HepG2 (cell line): ENCODE measurements around the gene TMEM97. TPM values are rescaled to one million over a fixed set of nuclear protein-coding genes. Genes with fewer than 3 reads are reported as not detected.
A peak's percentile ranks its signal among the peaks of the same experiment; 100 is the strongest.
"Not testable (repeated sequence)": the region's sequence is repeated elsewhere in the genome, so short reads cannot be mapped to it uniquely, and the experiment has no call there.

Experiments
- ATAC-seq: fragments of 200-7000 bp; cut with Tn5 transposase; 3 replicates; pipeline ENCODE4 v1.9.1; 2020; ENCODE audit warnings: mild to moderate bottlenecking, moderate library complexity
- BruUV-seq: library from RNA; stranded (reverse); fragments of 400-500 nt; replicated peaks from 2 replicates; lab custom pipeline; 2021; lab: Mats Ljungman, UMichigan
- CTCF ChIA-PET: fragments of 300-600 bp; formaldehyde crosslinking; extraction: SDS; loops from one replicate; lab custom pipeline; 2021; ENCODE audit warnings: low total read pairs, inconsistent platforms, low intra/inter-chr PET ratio; lab: Yijun Ruan, JAX
- POLR2A ChIA-PET: fragments of 350-600 bp; sonication (Branson Sonifier 250); formaldehyde crosslinking; loops from one replicate; lab custom pipeline; 2020; ENCODE audit warnings: antibody characterized with exemption, inconsistent platforms; lab: Yijun Ruan, JAX
- DNase-seq: peaks from one replicate; pipeline ENCODE4 v3.0.0-alpha.2; 2015; ENCODE audit warnings: low spot score
- FAIRE-seq: peaks from 3 replicates; lab custom pipeline; 2011; peaks lifted over from hg19 to GRCh38; lab: Jason Lieb, UNC
- H2AFZ ChIP-seq: one replicate; pipeline ENCODE4 v1.6.1; 2011; ENCODE audit warnings: low read length, inconsistent platforms
- H3K27ac ChIP-seq: fragments of 300-600 bp; 3 replicates; pipeline ENCODE4 v1.8.0; 2011; ENCODE audit warnings: mixed run types, mild to moderate bottlenecking, mixed read lengths, low read length, inconsistent platforms; ENCODE audit not compliant: insufficient read depth; ENCODE audit errors: extremely low read length
- H3K27me3 ChIP-seq, 2 experiments: fragments of 200-600 bp in 1 of 2; 2 replicates in 1 of 2; 3 replicates in 1 of 2; pipeline versions ENCODE4 v1.6.0 to v1.8.0; 2011; ENCODE audit warnings: low read length in 2 of 2, mild to moderate bottlenecking in 2 of 2, moderate library complexity in 2 of 2, inconsistent platforms in 1 of 2; ENCODE audit not compliant: insufficient read depth in 2 of 2, control insufficient read depth in 1 of 2
- H3K36me3 ChIP-seq, 2 experiments: fragments of 200-600 bp in 1 of 2; replicated peaks in 1 of 2; 2 replicates in 1 of 2; 3 replicates in 1 of 2; pipeline versions ENCODE4 v1.5.1 to v1.8.0; 2011; ENCODE audit warnings: low read length in 2 of 2, inconsistent platforms in 1 of 2; ENCODE audit not compliant: insufficient read depth in 2 of 2, control insufficient read depth in 1 of 2
- H3K4me1 ChIP-seq: 2 replicates; pipeline ENCODE4 v1.5.1; 2012; ENCODE audit warnings: low read length, inconsistent platforms; ENCODE audit not compliant: insufficient read depth
- H3K4me2 ChIP-seq: 2 replicates; pipeline ENCODE4 v1.6.0; 2011; ENCODE audit warnings: low read depth, low read length, inconsistent platforms
- H3K4me3 ChIP-seq, 3 experiments: fragments of 200-600 bp in 1 of 3; sonication (generic), shearing (Covaris generic) in 1 of 3; replicated peaks in 1 of 3; 2 replicates each; pipeline ENCODE4 v1.5.1; 2011 to 2016; ENCODE audit warnings: low read length in 3 of 3, inconsistent platforms in 2 of 3, low read depth in 2 of 3, mild to moderate bottlenecking in 2 of 3, control low read depth in 1 of 3, mixed read lengths in 1 of 3; ENCODE audit not compliant: insufficient read depth in 1 of 3
- H3K79me2 ChIP-seq: one replicate; pipeline ENCODE4 v1.6.1; 2011; ENCODE audit warnings: low read length, inconsistent platforms; ENCODE audit not compliant: insufficient read depth
- H3K9ac ChIP-seq: 2 replicates; pipeline ENCODE4 v1.6.0; 2011; ENCODE audit warnings: mild to moderate bottlenecking, low read depth, low read length, inconsistent platforms; ENCODE audit not compliant: insufficient read depth
- H3K9me3 ChIP-seq: 2 replicates; pipeline ENCODE4 v1.5.1; 2012; ENCODE audit warnings: mild to moderate bottlenecking, low read length
- H4K20me1 ChIP-seq: 2 replicates; pipeline ENCODE4 v1.6.0; 2011; ENCODE audit warnings: inconsistent platforms, mild to moderate bottlenecking, low read length, moderate library complexity; ENCODE audit not compliant: insufficient read depth
- MTF1 ChIP-seq: sonication (generic); formaldehyde crosslinking; IDR thresholded peaks from 2 replicates; pipeline ENCODE4 v1.5.0; 2020; ENCODE audit warnings: missing genetic modification reagents
- WGBS: methylation state at CpG from one replicate; pipeline ENCODE4 v1.1.6; 2017; ENCODE audit warnings: low lambda C conversion rate; 5-methylcytosine and 5-hydroxymethylcytosine counted together
- in situ Hi-C: cut with HindIII; loops from 2 replicates; pipeline ENCODE4 v1.10.0; 2017; ENCODE audit warnings: low pct_unique_long_range_greater_than_20kb; ENCODE audit not compliant: extremely low pct_ligation_motif_present
- intact Hi-C: fragments of 100-400 bp; cut with micrococcal nuclease; formaldehyde crosslinking; loops from one replicate; pipeline ENCODE4 v1.10.0; 2022; ENCODE audit not compliant: unreplicated experiment
- polyA plus RNA-seq, 8 experiments: library from polyadenylated mRNA; depleted of rRNA in 3 of 8; stranded (reverse) in 7 of 8; unstranded in 1 of 8; fragments of >200 nt; fragmentation: Illumina TruSeq in 4 of 8; extraction: Trizol in 4 of 8; gene quantifications; 2 replicates each; pipeline versions ENCODE4 v1.2.1 to v1.2.3, GENCODE V29; 2011 to 2016; ENCODE audit warnings: low read depth in 4 of 8, missing spikeins in 1 of 8, mixed read lengths in 1 of 8; ENCODE audit not compliant: insufficient read depth in 1 of 8
- total RNA-seq, 5 experiments: library from RNA; depleted of rRNA; stranded (reverse); fragments of >200 nt; fragmentation: Illumina TruSeq; extraction: Trizol; gene quantifications; 2 replicates each; pipeline ENCODE4 v1.2.3, GENCODE V29; 2016; ENCODE audit warnings: low read depth in 1 of 5
- TF ChIP-seq, protein P1 (sequence below): IDR thresholded peaks from 2 replicates; pipeline ENCODE4 v1.6.1; 2016; ENCODE audit warnings: missing genetic modification reagents, missing compliant biosample characterization
- TF ChIP-seq, protein P2 (sequence below): sonication (generic); formaldehyde crosslinking; IDR thresholded peaks from 2 replicates; pipeline ENCODE4 v1.5.0; 2020; ENCODE audit warnings: mild to moderate bottlenecking, missing genetic modification reagents, moderate library complexity

Gene TMEM97
- total and polyA plus RNA-seq, 2 of the 13 experiments (the other 11 are each of a cell fraction or from before 2014, with no cell fraction given), result 69.6 to 137 TPM

DNA sequence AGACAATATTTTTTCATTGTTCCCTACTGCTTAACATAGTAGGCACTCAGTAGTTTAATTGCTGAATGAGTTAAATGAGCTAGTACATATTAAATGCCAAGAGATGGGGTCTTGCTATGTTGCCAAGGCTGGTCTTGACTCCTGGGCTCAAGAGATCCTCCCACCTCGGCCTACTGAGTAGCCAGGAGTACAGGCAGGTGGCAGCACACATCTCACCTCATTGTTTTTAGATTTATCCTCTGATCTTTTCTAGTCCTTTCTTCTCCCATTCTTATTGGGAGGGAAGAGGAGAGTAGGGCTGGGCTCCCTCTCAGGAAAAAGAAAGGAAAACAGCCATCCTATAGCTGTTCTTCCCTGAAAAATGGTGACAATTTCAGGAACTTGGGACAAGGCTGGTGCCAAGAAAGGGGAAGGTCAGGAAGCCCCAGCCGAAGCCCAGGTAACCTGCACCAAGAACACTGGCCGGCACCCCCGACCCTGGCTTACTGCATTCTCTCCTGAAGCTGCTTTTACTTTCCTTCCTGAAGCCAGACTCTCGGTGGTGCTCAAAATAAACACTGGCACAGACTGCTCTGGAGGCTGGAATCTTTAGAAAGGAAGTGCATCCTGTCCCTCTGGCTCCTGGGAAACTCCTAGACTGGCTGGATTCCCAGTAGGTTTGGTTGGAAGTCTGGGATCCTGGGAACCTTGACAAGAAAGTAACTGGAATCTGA is 19.2 kb downstream of the TMEM97 start:
- no peaks in the 10 kb centered on the region; a peak in 1 of 5 replicates for H3K27me3 ChIP-seq
- no peak for DNase-seq
- in situ Hi-C loops, result no loop called here
- H3K79me2 ChIP-seq, result peaks cover 44% of the 10 kb centered on the region
- TF ChIP-seq, protein P1, sequence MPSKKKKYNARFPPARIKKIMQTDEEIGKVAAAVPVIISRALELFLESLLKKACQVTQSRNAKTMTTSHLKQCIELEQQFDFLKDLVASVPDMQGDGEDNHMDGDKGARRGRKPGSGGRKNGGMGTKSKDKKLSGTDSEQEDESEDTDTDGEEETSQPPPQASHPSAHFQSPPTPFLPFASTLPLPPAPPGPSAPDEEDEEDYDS (CRISPR knock-in tag), result no peak
- TF ChIP-seq MTF1 (CRISPR knock-in tag), result no peak
- TF ChIP-seq, protein P2, sequence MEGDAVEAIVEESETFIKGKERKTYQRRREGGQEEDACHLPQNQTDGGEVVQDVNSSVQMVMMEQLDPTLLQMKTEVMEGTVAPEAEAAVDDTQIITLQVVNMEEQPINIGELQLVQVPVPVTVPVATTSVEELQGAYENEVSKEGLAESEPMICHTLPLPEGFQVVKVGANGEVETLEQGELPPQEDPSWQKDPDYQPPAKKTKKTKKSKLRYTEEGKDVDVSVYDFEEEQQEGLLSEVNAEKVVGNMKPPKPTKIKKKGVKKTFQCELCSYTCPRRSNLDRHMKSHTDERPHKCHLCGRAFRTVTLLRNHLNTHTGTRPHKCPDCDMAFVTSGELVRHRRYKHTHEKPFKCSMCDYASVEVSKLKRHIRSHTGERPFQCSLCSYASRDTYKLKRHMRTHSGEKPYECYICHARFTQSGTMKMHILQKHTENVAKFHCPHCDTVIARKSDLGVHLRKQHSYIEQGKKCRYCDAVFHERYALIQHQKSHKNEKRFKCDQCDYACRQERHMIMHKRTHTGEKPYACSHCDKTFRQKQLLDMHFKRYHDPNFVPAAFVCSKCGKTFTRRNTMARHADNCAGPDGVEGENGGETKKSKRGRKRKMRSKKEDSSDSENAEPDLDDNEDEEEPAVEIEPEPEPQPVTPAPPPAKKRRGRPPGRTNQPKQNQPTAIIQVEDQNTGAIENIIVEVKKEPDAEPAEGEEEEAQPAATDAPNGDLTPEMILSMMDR (CRISPR knock-in tag), result peak; percentile 16; the same call in 1 of the 2 replicates
- TF ChIP-seq, all 625 proteins: peak for 1
- Histone ChIP-seq H2AFZ (no peak overlapping the region), H3K9me3 (no peaks in the 10 kb centered on the region), H4K20me1 (no peaks in the 10 kb centered on the region; the same call in 1 of the 2 replicates), H3K36me3 (peaks cover 17 to 27% of the 10 kb centered on the region in 2 experiments; a peak in 4 of 5 replicates), H3K4me2 (no peak overlapping the region), H3K4me1 (peaks cover 31% of the 10 kb centered on the region), H3K4me3 (no peak overlapping the region), H3K27ac (no peak overlapping the region), H3K9ac (no peak overlapping the region)
- ChIA-PET POLR2A (interaction anchor here (0.9 kb wide), 1 partner anchor 19 kb away, joined by 3 read pairs; the partner anchor contains the start of gene POLDIP2), CTCF (no interaction called here)
- FAIRE-seq (no peak), ATAC-seq (no peak)
- WGBS, result 76% methylated on average over 5 of the region's 5 CpGs
- BruUV-seq, result no TSS peak
- intact Hi-C loops, result no loop called here

DNA sequence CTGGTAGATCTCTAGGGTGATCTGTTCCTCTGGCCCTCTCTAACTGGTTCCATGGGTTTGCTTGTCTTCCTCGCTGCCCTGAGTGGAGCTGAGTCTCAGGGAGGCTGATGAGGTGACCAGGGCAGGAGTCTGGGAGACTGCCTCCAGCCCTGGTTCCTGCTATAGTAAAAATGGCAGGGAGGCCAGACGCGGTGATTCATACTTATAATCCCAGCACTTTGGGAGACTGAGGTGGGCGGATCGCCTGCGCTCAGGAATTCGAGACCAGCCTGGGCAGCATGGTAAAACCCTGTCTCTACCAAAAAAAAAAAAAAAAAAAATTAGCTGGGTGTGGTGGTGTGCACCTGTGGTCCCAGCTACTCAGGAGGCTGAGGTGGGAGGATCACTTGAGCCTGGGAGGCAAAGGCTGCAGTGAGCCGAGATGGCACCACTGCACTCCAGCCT is 19.8 kb downstream of the TMEM97 start:
- H3K4me2 ChIP-seq, in situ Hi-C loops, ATAC-seq, H4K20me1 ChIP-seq, FAIRE-seq, H2AFZ ChIP-seq, POLR2A ChIA-PET, H3K9ac ChIP-seq, BruUV-seq, H3K4me3 ChIP-seq, intact Hi-C loops, H3K27me3 ChIP-seq, CTCF ChIA-PET, H3K27ac ChIP-seq, H3K9me3 ChIP-seq, DNase-seq: not testable (repeated sequence)
- peaks cover 20 to 30% of the 10 kb centered on the region in 2 experiments; a peak in 4 of 5 replicates for H3K36me3 ChIP-seq
- H3K79me2 ChIP-seq, result peaks cover 38% of the 10 kb centered on the region
- peaks cover 25% of the 10 kb centered on the region for H3K4me1 ChIP-seq
- 96% methylated on average over 8 of the region's 8 CpGs for WGBS
